Activated effector memory CD4-positive, alpha-beta T cell treated with anti-CD3 and anti-CD28 coated beads, Interleukin-2, amount 50 U/mL, for 16 hours (primary cell): ENCODE data around the gene DNAH1.
A peak's percentile ranks its signal among the peaks of the same experiment; 100 is the strongest.

Experiments used
- DNase-seq: peaks from one replicate; pipeline ENCODE4 v3.0.0-alpha.2; 2020

The DNAH1 gene

DNA sequence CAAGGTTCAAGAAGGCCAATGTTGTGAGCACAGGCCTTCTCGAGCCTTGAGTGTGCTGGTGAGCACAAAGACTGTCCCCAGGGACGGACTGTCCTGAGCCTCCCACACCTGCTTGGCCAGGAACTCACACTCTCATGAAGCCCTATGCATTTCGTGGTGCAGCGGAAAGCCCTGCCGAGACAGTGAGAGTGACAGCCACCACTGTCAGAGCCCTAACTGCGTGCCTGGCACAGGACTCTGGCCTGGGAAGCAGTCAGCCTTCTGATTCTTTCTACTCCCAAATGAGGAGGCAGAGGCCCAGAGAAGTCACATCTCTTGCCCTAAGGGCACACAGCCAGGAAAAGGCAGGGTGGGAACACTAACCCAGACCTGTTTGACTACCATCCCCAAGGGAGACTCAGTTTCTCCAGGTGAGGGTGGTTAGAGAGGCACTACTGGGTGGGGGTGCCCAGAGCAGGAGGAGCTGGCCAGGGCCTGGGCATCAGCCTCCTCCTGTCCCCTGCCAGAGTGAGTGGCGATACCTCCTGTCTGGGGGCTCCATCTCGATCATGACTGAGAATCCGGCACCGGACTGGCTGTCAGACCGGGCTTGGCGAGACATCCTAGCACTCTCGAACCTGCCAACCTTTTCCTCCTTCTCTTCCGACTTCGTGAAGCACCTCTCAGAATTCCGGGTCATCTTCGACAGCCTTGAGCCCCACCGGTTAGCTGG, 78.0 kb downstream of the DNAH1 start:
- DNase-seq, result no peak

DNA sequence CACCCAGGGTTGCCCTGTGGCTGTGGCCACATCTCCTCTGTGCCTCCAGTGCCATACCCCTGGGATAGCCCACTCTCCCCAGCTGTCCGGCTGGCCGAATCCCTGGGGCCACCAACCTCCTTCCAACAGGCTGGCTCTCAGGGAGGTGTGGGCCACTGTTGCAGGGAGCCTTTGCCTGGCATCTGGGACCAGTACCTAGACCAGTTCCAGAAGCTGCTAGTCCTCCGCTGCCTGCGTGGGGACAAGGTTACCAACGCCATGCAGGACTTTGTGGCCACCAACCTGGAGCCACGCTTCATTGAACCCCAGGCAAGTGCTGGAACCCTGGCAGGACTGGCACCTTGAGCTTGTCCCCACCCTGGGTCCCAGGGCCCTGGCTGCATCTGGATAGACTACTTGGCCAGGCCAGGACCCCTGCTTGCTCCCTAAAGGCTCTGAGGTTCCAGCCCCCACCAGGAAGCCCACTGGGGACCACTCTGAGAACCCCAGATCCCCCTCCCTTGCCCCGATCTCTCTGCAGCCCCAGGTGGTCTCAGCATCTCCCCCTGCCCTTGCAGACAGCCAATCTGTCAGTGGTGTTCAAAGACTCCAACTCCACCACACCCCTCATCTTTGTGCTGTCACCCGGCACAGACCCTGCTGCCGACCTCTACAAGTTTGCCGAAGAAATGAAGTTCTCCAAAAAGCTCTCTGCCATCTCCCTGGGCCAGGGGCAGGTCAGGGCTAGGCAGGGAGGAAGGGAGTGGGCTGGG, 78.8 kb downstream of the DNAH1 start:
- DNase-seq, result no peak

DNA sequence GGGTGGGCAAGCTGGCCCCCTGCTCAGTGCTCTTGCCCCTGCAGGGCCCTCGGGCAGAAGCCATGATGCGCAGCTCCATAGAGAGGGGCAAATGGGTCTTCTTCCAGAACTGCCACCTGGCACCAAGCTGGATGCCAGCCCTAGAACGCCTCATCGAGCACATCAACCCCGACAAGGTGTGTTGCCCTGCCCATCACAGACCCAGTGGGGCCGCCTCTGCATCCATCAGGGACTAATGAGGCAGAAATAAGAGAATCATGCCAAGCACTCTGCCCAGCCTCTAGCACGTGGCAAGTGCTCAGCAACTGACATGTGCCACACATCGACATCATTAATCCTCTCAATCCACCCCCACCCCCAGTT, 79.4 kb downstream of the DNAH1 start:
- DNase-seq, result no peak

DNA sequence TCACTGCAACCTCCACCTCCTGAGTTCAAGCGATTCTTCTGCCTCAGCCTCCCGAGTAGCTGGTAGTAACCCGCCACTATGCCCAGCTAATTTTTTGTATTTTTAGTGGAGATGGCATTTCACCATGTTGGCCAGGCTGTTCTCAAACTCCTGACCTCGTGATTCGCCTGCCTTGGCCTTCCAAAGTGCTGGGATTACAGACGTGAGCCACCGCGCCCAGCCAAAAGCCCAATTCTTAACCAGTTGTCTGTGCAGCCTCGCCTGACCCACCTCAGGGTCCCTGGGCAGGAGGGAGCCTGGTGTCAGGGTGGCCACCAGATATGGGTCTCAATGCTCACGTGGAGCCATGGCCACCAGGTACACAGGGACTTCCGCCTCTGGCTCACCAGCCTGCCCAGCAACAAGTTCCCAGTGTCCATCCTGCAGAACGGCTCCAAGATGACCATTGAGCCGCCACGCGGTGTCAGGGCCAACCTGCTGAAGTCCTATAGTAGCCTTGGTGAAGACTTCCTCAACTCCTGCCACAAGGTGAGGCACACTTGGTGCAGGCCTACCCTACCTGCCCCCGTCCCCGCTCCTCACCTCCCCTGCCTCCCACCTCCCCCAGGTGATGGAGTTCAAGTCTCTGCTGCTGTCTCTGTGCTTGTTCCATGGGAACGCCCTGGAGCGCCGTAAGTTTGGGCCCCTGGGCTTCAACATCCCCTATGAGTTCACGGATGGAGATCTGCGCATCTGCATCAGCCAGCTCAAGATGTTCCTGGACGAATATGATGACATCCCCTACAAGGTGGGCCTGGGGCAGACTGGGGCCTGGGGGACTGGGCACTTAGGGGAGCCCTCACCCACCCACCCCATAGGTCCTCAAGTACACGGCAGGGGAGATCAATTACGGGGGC, 80.1 kb downstream of the DNAH1 start:
- DNase-seq, result peak; percentile 54

DNA sequence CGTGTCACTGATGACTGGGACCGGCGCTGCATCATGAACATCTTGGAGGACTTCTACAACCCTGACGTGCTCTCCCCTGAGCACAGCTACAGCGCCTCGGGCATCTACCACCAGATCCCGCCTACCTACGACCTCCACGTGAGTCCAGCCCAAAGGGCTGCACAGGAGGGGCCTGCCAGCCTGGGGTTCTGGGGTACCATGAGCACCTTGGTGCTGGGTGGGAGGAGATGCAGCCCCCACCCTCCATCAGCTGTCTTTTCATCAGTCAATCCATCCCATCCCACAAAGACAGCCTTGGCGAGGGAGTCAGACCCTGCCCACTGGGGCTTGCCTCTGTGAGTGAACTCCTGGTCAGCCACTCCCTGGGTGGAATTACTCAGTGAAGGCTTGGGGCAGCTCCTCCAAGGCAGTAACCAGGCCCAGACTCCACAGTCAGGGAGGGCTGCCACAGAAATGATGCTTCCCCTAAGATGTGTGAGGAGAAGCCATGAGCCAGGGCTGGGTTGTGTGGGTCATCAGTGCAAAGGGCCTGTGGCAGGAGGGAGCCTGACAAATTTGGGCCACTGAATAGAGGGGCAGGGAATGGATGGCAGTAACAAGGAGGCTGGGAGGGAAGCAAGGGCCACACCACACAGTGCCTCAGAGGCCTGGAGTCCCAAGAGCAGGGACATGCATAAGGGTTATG, 80.9 kb downstream of the DNAH1 start:
- peak; percentile 51 for DNase-seq

DNA sequence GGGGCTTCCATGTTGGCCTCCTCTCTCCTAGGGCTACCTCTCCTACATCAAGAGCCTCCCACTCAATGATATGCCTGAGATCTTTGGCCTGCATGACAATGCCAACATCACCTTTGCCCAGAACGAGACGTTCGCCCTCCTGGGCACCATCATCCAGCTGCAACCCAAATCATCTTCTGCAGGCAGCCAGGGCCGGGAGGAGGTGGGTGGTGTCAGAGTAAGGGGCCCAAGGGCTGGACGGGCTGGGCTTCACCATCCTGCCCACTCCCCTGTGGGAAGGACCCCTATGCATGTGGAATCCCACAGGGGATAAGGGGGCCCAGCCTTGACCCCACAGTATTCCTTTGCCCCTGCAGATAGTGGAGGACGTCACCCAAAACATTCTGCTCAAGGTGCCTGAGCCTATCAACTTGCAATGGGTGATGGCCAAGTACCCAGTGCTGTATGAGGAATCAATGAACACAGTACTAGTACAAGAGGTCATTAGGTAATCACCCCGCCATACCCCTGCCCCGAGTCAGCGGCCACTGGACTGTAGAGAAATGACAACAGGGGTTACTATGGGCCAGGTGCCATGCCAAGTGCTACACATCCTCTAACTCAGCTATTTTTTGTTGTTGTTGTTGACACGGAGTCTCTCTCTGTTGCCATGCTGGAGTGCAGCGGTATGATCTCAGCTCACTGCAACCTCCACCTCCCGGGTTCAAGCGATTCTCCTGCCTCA, 81.7 kb downstream of the DNAH1 start:
- peak; percentile 59 for DNase-seq

DNA sequence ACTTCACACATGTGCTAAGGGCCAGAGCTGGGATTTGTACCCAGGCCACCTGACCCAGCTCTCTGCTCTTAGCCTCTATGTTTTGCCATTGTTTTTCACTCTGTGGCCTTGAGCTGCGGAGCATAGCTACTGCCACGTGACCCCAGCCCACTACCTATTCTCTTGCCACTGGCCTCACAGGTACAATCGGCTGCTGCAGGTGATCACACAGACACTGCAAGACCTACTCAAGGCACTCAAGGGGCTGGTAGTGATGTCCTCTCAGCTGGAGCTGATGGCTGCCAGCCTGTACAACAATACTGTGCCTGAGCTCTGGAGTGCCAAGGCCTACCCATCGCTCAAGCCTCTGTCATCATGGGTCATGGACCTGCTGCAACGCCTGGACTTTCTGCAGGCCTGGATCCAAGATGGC, 82.6 kb downstream of the DNAH1 start:
- DNase-seq, result peak; percentile 42

DNA sequence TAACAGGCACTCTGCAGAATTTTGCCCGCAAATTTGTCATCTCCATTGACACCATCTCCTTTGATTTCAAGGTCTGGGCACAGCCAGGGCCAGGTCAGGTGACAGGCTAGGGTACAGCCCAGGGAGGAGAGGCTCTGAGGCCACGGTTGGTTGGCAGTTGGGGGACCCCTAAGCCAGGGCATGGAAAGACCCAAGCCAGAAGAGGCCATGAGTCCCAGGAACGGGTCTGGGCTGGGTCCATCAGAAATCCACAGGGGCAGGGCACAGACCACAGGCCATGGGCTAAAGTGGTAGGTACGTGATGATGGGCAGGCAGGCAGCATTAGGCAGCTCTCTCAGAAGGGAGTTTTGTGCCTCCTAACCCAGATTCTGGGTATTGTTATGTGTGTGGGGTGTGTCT, 83.0 kb downstream of the DNAH1 start:
- DNase-seq, result no peak

DNA sequence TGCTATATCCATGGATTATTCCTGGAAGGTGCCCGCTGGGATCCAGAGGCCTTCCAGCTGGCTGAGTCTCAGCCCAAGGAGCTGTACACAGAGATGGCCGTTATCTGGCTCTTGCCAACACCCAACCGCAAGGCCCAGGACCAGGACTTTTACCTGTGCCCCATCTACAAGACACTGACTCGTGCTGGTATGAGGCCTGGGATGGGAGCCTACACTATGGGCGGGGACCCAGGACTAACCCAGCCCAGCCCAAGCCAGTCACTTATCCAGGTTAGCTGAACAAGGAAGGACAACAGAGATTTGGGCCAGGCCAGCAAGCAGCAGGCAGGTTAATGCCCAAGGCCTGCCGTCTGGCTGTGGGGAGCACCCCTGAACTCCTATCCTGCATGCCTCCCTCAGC, 83.5 kb downstream of the DNAH1 start:
- peak; percentile 50 for DNase-seq

DNA sequence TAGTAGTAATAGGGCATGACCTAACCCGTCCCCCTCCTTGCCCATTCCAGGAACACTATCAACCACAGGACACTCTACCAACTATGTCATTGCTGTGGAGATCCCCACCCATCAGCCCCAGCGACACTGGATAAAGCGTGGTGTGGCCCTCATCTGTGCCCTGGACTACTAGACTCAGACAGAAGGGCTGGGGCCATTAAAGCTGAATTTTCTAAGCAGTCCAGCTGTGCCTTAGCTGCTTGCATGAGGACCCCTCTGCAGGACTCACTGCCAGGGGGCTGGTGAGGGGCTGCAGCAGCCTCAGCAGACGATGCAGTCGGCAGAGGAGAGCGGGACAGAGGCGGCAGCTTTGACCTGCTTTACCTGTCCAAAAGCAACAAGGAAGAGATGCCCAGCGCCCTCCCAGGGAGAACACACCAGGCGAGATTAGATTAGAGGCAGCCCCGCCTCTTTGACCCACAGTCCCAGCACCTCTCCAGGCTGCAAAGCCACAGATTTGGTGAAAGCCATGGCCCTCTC, 84.2 kb downstream of the DNAH1 start:
- DNase-seq, result no peak

DNA sequence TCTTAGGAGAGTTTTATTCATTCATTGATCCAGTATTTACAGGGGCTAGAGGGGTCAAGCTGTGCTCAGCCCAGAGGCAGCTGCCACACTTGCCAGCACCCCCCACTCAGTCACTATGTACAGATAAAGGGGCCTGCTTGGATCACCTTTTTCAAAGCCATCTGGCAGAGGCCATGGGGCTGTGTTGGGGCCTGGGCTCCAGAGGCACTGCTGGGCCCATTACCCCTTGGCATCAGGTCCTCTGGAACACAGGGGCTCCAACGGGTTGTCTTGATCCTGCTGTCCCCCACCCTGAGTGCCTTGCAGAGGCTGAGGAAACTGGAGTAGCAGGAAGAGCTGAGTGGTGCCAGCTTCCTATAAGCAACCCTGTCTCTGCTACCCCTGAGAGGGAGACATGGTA, 84.9 kb downstream of the DNAH1 start:
- DNase-seq, result peak; percentile 61

DNA sequence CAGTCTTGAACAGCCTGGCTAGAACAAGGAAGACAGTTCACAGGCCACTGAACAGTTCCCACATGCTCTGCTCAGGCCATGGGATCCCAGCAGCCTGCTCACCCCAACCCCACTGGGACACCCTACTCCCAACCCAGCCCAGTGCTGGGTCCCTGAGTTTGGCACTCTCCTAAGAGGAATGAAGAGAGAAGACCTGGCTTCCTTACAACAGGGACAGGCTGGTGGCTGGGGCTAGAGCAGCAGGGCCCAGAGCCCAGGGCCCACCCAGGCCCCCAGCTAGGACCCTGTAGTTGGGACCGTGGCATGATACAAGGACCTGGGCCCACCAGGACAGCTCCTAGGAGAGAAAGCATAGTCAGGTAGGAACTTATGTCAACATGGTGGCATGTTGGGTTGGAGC, 85.4 kb downstream of the DNAH1 start:
- DNase-seq, result peak; percentile 50

DNA sequence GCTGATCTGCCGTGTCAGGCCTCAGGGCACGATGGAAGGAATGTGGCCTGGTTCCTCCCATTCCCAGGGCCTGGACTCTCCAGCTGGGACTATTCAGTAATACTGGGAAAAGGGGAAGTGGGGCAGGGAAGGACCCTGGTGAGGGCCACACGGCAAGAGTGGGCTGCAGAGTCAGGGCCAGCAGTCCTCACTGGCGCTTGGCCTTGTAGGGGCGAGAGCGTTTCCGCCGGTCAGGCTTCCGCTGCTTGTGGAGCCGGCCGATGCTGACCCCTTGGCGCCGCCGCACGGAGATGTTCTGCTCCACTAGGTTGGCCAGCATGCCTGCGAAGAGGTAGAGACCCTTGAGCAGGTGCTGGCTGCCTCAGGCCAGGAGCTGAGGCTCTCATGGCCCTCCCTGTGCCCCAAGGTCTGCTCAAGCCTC, 86.0 kb downstream of the DNAH1 start:
- DNase-seq, result peak; percentile 60

DNA sequence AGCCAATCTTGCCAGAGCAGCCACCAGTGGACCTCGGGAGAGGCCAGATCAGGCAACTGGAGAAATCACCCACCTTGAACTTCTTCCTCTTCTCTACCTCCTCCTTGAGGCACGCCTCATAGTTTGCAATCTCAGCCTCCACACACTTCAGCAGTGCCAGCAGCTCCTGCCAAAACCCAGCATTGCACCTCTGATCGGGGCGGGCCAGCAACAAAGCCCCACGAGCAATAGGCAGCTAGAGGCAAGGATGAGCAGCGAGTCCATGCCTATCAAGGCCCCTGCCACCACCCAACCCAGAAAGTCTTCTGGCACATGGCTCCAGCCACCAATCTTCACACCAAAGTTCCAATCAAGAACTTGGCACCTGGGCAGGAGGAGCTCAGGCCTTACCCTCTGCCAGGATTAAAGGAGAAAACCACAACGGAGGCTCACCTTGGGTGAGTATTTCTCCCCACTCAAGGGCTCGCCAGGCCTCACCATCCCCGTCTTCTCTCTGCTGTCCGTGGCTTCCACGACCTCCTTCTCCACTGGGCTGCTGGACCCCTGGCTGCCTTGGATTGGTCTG, 86.7 kb downstream of the DNAH1 start:
- DNase-seq, result peak; percentile 55

DNA sequence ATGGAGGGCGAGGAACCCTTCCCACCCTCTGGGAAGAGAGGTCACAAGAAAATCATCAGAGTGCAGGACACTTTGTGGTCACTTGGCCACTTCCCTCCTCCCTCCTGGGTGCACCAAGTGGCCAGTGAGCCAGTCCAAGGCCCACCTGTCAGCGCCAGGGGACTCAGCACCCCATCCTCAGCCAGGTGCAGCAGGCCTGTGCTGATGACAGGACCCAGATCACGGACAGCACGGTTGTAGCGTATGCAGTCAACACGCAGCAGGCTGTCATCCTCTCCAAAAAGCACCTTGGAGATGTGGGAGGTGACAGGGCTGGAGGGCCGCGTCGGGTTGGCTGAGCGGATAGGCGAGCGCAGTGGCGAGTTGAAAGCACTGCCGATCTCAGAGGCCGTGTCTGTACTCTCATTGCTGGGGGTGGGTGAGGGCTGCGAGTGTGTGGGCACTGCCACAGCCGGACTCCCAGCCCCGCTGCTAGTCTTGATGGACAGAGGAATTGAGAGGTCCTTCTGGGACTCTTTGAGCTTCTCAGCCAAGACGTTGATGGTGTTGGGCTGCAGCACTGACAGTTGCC, 87.2 kb downstream of the DNAH1 start:
- DNase-seq, result peak; percentile 58

DNA sequence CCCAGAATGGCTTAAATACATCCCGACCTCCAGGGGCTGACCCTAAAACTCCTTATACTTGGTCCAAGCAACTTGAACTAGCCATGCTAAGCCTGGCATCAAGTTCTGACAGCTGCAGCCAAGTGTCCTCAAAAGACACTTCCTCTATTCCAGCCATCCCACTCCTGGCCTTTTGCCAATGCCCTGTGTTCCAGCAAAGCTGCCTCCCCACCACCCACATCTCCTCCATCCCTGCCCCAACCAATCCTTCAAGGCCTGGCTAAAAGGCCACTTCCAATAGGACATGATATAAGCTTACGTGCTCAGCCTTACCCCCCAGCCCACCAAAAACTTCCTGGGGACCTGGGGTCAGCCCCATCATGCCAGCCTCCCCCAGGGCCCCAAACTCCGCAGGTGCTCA, 87.8 kb downstream of the DNAH1 start:
- DNase-seq, result peak; percentile 48

DNA sequence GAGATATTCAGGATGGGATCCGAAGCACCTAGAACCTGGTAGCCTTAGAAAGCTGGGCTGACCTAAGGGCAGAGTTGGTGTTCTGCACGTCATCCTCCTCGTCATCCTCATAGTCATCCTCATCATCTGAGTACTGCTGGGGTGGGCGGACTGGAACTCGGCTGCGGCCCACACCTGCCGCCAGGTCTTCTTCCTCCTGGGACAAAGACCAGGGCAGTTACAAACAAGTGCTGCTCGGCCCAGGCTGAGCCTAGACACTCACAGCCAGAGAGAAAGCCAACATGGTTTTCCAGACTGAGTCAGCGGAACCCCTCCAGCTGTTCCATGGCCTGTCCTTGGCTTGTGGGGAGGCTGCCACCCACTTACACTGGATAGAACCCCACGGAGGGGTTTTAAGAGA, 88.3 kb downstream of the DNAH1 start:
- no peak for DNase-seq

DNA sequence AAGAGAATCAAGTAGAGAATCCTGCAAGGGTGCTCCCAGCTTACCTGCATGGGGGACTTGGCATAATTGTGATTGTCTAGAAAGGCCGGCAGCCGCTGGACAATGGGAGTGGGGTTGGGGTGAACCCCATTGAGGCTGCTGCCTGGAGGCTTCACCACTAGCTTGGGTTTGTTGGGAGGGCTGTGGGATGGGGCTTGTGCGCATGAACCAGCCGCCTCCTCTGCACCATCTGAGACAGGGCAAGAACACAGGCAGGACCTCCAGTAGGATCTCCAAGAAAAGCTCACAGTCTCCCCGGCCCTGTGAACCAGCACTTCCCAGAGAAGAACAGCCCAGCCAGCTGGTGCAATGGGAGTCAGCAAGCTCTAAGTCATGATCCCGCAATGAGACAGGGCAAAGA, 88.9 kb downstream of the DNAH1 start:
- DNase-seq, result peak; percentile 61

DNA sequence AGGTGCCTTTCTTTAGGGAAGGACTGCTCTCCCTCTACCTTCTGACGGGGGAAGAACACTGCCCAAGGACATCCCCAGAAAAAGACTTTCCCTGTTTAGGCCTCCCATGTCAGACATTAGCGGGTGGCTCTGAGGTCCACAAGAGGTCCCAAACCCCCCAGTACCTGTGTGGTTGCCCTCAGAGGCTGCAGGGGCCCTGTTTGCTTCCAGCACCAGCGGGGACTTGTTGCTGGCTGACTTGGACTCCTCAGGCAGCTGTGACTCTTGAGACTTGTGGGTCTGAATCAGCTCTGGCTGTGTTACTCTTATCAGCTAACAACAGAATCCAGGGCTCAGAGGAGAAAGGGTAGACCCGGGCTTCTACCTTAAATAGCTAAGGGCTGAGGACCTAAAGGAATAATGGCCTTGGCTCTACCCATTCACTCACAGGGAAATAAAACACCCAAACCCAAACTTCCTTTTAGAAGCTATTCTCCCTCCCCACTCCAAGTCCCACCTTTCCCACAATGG, 89.5 kb downstream of the DNAH1 start:
- DNase-seq, result peak; percentile 27

DNA sequence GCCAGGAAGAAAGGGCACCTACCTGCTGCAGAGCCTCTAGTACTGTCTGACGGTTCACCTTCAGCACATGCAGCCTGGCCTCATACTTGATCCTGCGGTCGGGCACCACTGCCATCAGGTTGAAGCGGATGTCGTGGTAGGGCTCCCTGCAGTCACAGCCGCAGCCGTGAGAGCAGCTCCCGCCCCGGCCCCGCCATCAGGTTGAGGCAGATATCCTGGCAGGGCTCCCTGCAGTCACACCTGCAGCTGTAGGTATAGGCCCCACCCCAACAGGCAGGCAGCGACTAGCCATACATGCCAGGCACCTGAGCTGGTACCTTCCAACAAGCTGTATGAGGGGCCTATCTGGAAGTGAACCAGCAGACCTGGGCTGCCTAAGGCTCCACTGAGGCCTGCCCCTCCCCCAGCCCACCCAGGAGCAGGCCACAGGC, 90.1 kb downstream of the DNAH1 start:
- DNase-seq, result peak; percentile 62
